Measurements from ENCODE around the gene CFAP47. TPM values are rescaled to one million over a fixed set of nuclear protein-coding genes. Genes with fewer than 3 reads are reported as not detected.

Gene CFAP47
- polyA plus RNA-seq, 2 of the 4 experiments (the other 2 are of a cell fraction): 0.03 TPM; not detected in 1

GRCh38 chrX:36310136-36310535, 390.6 kb downstream of the CFAP47 start:
- ATAC-seq (no peak), DNase-seq (ENCODE audit: low read depth in 1 of 2, low spot score in 1 of 2) (no peak), FAIRE-seq (peak; percentile 59)
- no peaks in the 10 kb centered on the region for H3K9me3 ChIP-seq
- POLR2A ChIA-PET: no interaction called here
- TF ChIP-seq HOXB13 (CRISPR knock-in tag; IDR thresholded peaks at IDR 0.05; ENCODE audit: low read depth): no peak
- TF ChIP-seq, protein P1, sequence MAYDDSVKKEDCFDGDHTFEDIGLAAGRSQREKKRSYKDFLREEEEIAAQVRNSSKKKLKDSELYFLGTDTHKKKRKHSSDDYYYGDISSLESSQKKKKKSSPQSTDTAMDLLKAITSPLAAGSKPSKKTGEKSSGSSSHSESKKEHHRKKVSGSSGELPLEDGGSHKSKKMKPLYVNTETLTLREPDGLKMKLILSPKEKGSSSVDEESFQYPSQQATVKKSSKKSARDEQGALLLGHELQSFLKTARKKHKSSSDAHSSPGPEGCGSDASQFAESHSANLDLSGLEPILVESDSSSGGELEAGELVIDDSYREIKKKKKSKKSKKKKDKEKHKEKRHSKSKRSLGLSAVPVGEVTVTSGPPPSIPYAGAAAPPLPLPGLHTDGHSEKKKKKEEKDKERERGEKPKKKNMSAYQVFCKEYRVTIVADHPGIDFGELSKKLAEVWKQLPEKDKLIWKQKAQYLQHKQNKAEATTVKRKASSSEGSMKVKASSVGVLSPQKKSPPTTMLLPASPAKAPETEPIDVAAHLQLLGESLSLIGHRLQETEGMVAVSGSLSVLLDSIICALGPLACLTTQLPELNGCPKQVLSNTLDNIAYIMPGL (CRISPR knock-in tag; IDR thresholded peaks at IDR 0.05; ENCODE audit: borderline replicate concordance): no peak
- TF ChIP-seq BCL3 (IDR thresholded peaks at IDR 0.05): no peak
- no peak for TF ChIP-seq SMC3 (IDR thresholded peaks at IDR 0.05)
- no peak for TF ChIP-seq CBX8 (IDR thresholded peaks at IDR 0.05)
- TF ChIP-seq POLR2A (IDR thresholded peaks at IDR 0.05; ENCODE audit: low read length): no peak
- TF ChIP-seq, protein P2, sequence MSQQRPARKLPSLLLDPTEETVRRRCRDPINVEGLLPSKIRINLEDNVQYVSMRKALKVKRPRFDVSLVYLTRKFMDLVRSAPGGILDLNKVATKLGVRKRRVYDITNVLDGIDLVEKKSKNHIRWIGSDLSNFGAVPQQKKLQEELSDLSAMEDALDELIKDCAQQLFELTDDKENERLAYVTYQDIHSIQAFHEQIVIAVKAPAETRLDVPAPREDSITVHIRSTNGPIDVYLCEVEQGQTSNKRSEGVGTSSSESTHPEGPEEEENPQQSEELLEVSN (IDR thresholded peaks at IDR 0.05; ENCODE audit: borderline replicate concordance, low read depth): no peak
- TF ChIP-seq ZC3H11A (IDR thresholded peaks at IDR 0.05): no peak
- TF ChIP-seq CTCF (IDR thresholded peaks at IDR 0.05): no peak
- no peak for TF ChIP-seq ZNF302 (CRISPR knock-in tag; IDR thresholded peaks at IDR 0.05)
- no peak for TF ChIP-seq EHMT2 (IDR thresholded peaks at IDR 0.05; ENCODE audit: low read depth)
- H3K4me3 ChIP-seq: no peak overlapping the region
- H3K4me2 ChIP-seq: no peak overlapping the region
- no peaks in the 10 kb centered on the region for H3K4me1 ChIP-seq
- 4% methylated on average over 1 of the region's 1 CpG for WGBS (ENCODE audit: missing lambda C conversion rate)
- CTCF ChIA-PET: no interaction called here
- no peak overlapping the region for H3K27ac ChIP-seq

DNA sequence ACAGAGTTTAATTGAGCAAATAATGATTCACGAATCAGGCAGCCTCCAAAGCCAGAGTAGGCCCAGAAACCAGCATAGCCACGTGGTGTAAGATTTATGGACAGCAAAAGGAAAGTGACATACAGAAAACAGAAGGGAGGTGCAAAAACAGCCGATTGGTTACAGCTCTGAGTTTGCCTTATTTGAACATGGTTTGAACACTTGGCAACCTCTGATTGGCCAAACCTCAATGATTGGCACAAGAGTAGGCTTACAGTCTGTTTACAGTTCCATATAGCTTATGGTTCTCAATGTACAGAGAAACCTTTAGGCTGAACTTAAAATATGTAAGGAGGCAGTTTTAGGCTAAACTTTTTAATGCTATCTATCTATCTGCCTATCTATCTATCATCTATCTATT, 394.8 kb downstream of the CFAP47 start:
- CTCF ChIA-PET: no interaction called here
- TF ChIP-seq RNF2 (IDR thresholded peaks at IDR 0.05; ENCODE audit: borderline replicate concordance, low read depth) (no peak), TFCP2L1 (CRISPR knock-in tag; IDR thresholded peaks at IDR 0.05) (no peak), HES2 (IDR thresholded peaks at IDR 0.05) (no peak), FOSL2 (IDR thresholded peaks at IDR 0.05) (no peak), FOSL2 (CRISPR knock-in tag; IDR thresholded peaks at IDR 0.05) (no peak), MAX (IDR thresholded peaks at IDR 0.05) (no peak), HEYL (CRISPR knock-in tag; IDR thresholded peaks at IDR 0.05) (no peak), ZFP36 (IDR thresholded peaks at IDR 0.05; ENCODE audit: borderline replicate concordance, partially characterized antibody) (no peak), BHLHE40 (IDR thresholded peaks at IDR 0.05; ENCODE audit: low read depth, low read length) (no peak), ZNF302 (CRISPR knock-in tag; IDR thresholded peaks at IDR 0.05) (no peak), CHD2 (IDR thresholded peaks at IDR 0.05; ENCODE audit: low read length, partially characterized antibody) (no peak), GATA3 (IDR thresholded peaks at IDR 0.05; ENCODE audit: borderline replicate concordance) (no peak), CBX8 (IDR thresholded peaks at IDR 0.05) (no peak)
- TF ChIP-seq, protein P2 (IDR thresholded peaks at IDR 0.05; ENCODE audit: borderline replicate concordance, low read depth): no peak
- WGBS (ENCODE audit: missing lambda C conversion rate): 3% methylated on average over 3 of the region's 3 CpGs
- no peak overlapping the region for H3K4me2 ChIP-seq
- H3K4me1 ChIP-seq: no peaks in the 10 kb centered on the region
- H3K27ac ChIP-seq: no peak overlapping the region
- ATAC-seq (no peak), FAIRE-seq (no peak), DNase-seq (ENCODE audit: low read depth in 1 of 2, low spot score in 1 of 2) (no peak)
- H3K9me3 ChIP-seq: no peaks in the 10 kb centered on the region
- POLR2A ChIA-PET: no interaction called here
- H3K4me3 ChIP-seq: no peak overlapping the region
